RWPE2 (cell line): ENCODE measurements around the gene HERC4.

ENCODE experiments used
- ATAC-seq: fragments of 200-7000 bp; cut with Tn5 transposase; 3 replicates; pipeline ENCODE4 v1.9.1; 2021; ENCODE audit warnings: low read depth
- DNase-seq: peaks from one replicate; pipeline ENCODE4 v3.0.0-alpha.2; 2020; ENCODE audit warnings: low spot score
- H3K27ac ChIP-seq: fragments of 450-650 bp; 2 replicates; pipeline ENCODE4 v1.5.1; 2017; ENCODE audit warnings: mild to moderate bottlenecking; ENCODE audit not compliant: poor library complexity, severe bottlenecking
- H3K27me3 ChIP-seq: fragments of 250-450 bp; sonication (Bioruptor Pico); 2 replicates; pipeline ENCODE4 v1.5.1; 2021; ENCODE audit warnings: mild to moderate bottlenecking, moderate library complexity; ENCODE audit not compliant: insufficient read depth, poor library complexity, severe bottlenecking
- H3K36me3 ChIP-seq: fragments of 250-450 bp; sonication (Bioruptor Pico); 2 replicates; pipeline ENCODE4 v1.5.1; 2020; ENCODE audit warnings: low read depth, mild to moderate bottlenecking, moderate library complexity
- H3K4me1 ChIP-seq: fragments of 250-450 bp; sonication (Bioruptor Pico); 2 replicates; pipeline ENCODE4 v1.5.1; 2021; ENCODE audit warnings: mild to moderate bottlenecking, moderate library complexity; ENCODE audit not compliant: insufficient read depth, poor library complexity, severe bottlenecking
- H3K4me3 ChIP-seq: fragments of 250-450 bp; sonication (Bioruptor Pico); 2 replicates; pipeline ENCODE4 v1.5.1; 2021; ENCODE audit warnings: mild to moderate bottlenecking, moderate library complexity; ENCODE audit not compliant: severe bottlenecking
- H3K9me3 ChIP-seq: fragments of 250-450 bp; sonication (Bioruptor Pico); 2 replicates; pipeline ENCODE4 v1.5.1; 2021; ENCODE audit warnings: mild to moderate bottlenecking, moderate library complexity; ENCODE audit not compliant: severe bottlenecking
- CTCF ChIP-seq: fragments of 450-650 bp; IDR thresholded peaks from one replicate; pipeline ENCODE4 v1.5.1; 2017; ENCODE audit warnings: mild to moderate bottlenecking, moderate library complexity; ENCODE audit not compliant: poor library complexity, severe bottlenecking

HERC4 gene

GRCh38 chr10:67923551-67923950 is 151.5 kb downstream of the HERC4 start:
- no peaks in the 10 kb centered on the region for H3K9me3 ChIP-seq
- no peak for DNase-seq
- TF ChIP-seq CTCF, result no peak
- ATAC-seq, result no peak
- H3K4me3 ChIP-seq, result no peak overlapping the region
- no peak overlapping the region for H3K27ac ChIP-seq
- H3K4me1 ChIP-seq, result no peaks in the 10 kb centered on the region
- peaks cover 44% of the 10 kb centered on the region for H3K36me3 ChIP-seq
- no peaks in the 10 kb centered on the region for H3K27me3 ChIP-seq

DNA sequence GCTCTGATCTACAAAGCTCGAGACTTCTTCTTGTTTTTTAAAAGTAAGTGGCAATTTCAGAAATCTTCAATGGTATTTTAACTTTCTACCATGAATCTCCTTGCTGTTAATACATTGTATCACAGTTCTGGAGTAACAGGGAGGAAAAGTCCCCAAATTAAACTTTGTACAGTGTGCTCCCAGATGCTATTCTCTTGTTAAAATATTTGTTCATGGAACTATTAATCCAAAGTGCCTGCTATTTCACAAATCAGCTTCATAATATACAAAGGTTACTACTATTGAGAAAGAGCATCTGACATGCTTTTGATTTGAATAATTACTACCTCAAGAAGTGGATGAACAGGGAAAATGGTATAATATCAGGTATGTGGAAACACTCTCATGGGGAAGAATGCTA is 154.0 kb downstream of the HERC4 start:
- no peaks in the 10 kb centered on the region for H3K27me3 ChIP-seq

DNA sequence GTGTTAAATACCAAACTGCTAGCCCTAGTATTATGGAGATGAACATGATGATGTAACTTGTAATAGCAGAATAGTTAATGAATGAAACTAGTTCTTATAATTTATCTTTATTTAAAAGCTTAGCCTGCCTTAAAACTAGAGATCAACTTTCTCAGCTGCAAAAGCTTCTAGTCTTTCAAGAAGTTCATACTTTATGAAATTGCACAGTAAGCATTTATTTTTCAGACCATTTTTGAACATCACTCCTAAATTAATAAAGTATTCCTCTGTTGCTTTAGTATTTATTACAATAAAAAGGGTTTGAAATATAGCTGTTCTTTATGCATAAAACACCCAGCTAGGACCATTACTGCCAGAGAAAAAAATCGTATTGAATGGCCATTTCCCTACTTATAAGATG is 157.4 kb downstream of the HERC4 start:
- H3K4me1 ChIP-seq, result no peaks in the 10 kb centered on the region
- H3K36me3 ChIP-seq, result peaks cover 57% of the 10 kb centered on the region
- DNase-seq, result no peak
- no peaks in the 10 kb centered on the region for H3K9me3 ChIP-seq
- H3K27ac ChIP-seq, result no peak overlapping the region
- no peak overlapping the region for H3K4me3 ChIP-seq
- no peak for ATAC-seq
- H3K27me3 ChIP-seq, result no peaks in the 10 kb centered on the region
- no peak for TF ChIP-seq CTCF

More for the DNA sequence above, 154.0 kb downstream of the HERC4 start:
- Histone ChIP-seq H3K36me3 (peaks cover 59% of the 10 kb centered on the region), H3K9me3 (no peaks in the 10 kb centered on the region), H3K4me1 (no peaks in the 10 kb centered on the region), H3K4me3 (no peak overlapping the region), H3K27ac (no peak overlapping the region)
- no peak for ATAC-seq
- no peak for TF ChIP-seq CTCF
- no peak for DNase-seq

- Histone ChIP-seq H3K27me3 (no peaks in the 10 kb centered on the region), H3K4me3 (no peak overlapping the region), H3K36me3 (peaks cover 56% of the 10 kb centered on the region), H3K27ac (no peak overlapping the region), H3K4me1 (no peaks in the 10 kb centered on the region), H3K9me3 (no peaks in the 10 kb centered on the region)
- no peak for ATAC-seq
- no peak for DNase-seq
- no peak for TF ChIP-seq CTCF
Measured at GRCh38 chr10:67917169-67917568, 157.9 kb downstream of the HERC4 start.

- H3K4me1 ChIP-seq, result no peaks in the 10 kb centered on the region
- ATAC-seq (no peak), DNase-seq (no peak)
- H3K4me3 ChIP-seq, result no peak overlapping the region
- no peaks in the 10 kb centered on the region for H3K27me3 ChIP-seq
- H3K27ac ChIP-seq, result no peak overlapping the region
- H3K9me3 ChIP-seq, result no peaks in the 10 kb centered on the region
- no peak for TF ChIP-seq CTCF
- peaks cover 64% of the 10 kb centered on the region for H3K36me3 ChIP-seq
Measured at GRCh38 chr10:67914777-67915340, 160.2 kb downstream of the HERC4 start.
